Aorta (tissue), 5 donors: ENCODE data around the gene IARS1. TPM values are rescaled to one million over a fixed set of nuclear protein-coding genes. Genes with fewer than 3 reads are reported as not detected.

ENCODE experiments used
- ATAC-seq: fragments of 200-7000 bp; cut with Tn5 transposase; one replicate; pipeline ENCODE4 v1.9.1; 2022; ENCODE audit warnings: moderate library complexity; ENCODE audit not compliant: low FRiP score
- DNase-seq, 2 donors: peaks; one replicate each; pipeline ENCODE4 v3.0.0-alpha.2; 2020
- H3K27ac ChIP-seq, 2 donors: one replicate each; pipeline ENCODE4 v1.5.1; 2013; ENCODE audit warnings: low read length in 2 of 2, mild to moderate bottlenecking in 2 of 2, moderate library complexity in 2 of 2, control low read depth in 1 of 2, inconsistent platforms in 1 of 2, low read depth in 1 of 2
- H3K27me3 ChIP-seq, 2 donors: one replicate each; pipeline ENCODE4 v1.6.1; 2013; ENCODE audit warnings: control low read depth in 1 of 2, low read length in 1 of 2, mild to moderate bottlenecking in 1 of 2, moderate library complexity in 1 of 2; ENCODE audit not compliant: insufficient read depth in 2 of 2, control insufficient read depth in 1 of 2
- H3K36me3 ChIP-seq, 2 donors: one replicate each; pipeline ENCODE4 v1.6.1; 2013; ENCODE audit warnings: control low read depth in 1 of 2, low read length in 1 of 2, mild to moderate bottlenecking in 1 of 2; ENCODE audit not compliant: insufficient read depth in 2 of 2, control insufficient read depth in 1 of 2
- H3K4me1 ChIP-seq, 2 donors: one replicate each; pipeline ENCODE4 v1.6.1; 2013; ENCODE audit warnings: low read length in 2 of 2, control low read depth in 1 of 2, mild to moderate bottlenecking in 1 of 2, moderate library complexity in 1 of 2; ENCODE audit not compliant: insufficient read depth in 2 of 2, control insufficient read depth in 1 of 2
- H3K4me3 ChIP-seq, 2 donors: one replicate each; pipeline ENCODE4 v1.5.1; 2013; ENCODE audit warnings: low read length in 2 of 2, control low read depth in 1 of 2, mild to moderate bottlenecking in 1 of 2
- H3K9me3 ChIP-seq: one replicate; pipeline ENCODE4 v1.6.1; 2013; ENCODE audit warnings: mild to moderate bottlenecking, low read length; ENCODE audit not compliant: control insufficient read depth
- WGBS, 2 donors: extraction: QIAGEN DNeasy Blood & Tissue Kit; methylation state at CpG; one replicate each; pipeline ENCODE4 v1.1.7; 2013; 5-methylcytosine and 5-hydroxymethylcytosine counted together
- intact Hi-C, 2 donors: fragments of 100-400 bp; cut with DNase I; formaldehyde crosslinking; loops; one replicate each; pipeline versions ENCODE4 v1.14.2 to v1.15.0; 2022
- polyA plus RNA-seq, 2 donors: library from polyadenylated mRNA; stranded (reverse); fragments of 200-250 nt; gene quantifications; one replicate each; pipeline ENCODE4 v1.2.3, GENCODE V29; 2013
- total RNA-seq, 2 donors: library from RNA; stranded (reverse); fragmentation: NEBNext Ultra II Directional; extraction: Animal tissue kit (Norgen Biotek cat#: 25700); gene quantifications; one replicate each; pipeline ENCODE4 v1.2.1, GENCODE V29; 2021
- donor health status: healthy with polysubstance abuse.
- donor health status: Bipolar disorder and iron deficiency.
- donor health status: DM: no; HTN: no; CAD: no.
- donor health status: DM: no; HTN: no; CAD: no.
- donor health status: DM: yes; HTN: yes; CAD: no.

Gene IARS1
- total and polyA plus RNA-seq, 4 donors, result 16.5 to 82.1 (median 47.5) TPM

DNA sequence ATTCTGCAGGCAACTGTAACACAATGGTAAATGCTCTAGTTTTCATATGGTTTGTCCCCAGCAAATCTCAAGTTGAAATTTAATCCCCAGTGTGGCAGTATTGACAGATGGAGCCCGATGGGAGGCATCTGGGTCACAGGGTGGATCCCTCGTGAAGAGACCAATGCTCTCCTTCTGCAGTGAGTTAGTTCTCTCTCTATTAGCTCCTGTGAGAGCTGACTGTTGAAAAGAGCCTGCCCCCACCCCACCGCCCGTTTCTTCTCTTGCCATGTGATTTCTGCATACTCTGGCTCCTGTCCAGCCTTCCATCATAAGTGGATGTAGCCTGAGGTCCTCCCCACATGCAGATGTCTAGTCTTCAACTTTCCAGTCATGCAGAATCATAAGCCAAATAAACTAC is 27.0 kb downstream of the IARS1 start:
- Histone ChIP-seq H3K36me3 (peaks cover 19 to 27% of the 10 kb centered on the region in 2 donors), H3K4me3 (no peak overlapping the region), H3K4me1 (no peaks in the 10 kb centered on the region), H3K9me3 (no peaks in the 10 kb centered on the region), H3K27ac (no peak overlapping the region), H3K27me3 (no peaks in the 10 kb centered on the region)
- WGBS, 2 donors, result 60 to 64% methylated on average over 4 of the region's 4 CpGs
- no peak for DNase-seq
- intact Hi-C loops, result no loop called here
- ATAC-seq, result no peak

DNA sequence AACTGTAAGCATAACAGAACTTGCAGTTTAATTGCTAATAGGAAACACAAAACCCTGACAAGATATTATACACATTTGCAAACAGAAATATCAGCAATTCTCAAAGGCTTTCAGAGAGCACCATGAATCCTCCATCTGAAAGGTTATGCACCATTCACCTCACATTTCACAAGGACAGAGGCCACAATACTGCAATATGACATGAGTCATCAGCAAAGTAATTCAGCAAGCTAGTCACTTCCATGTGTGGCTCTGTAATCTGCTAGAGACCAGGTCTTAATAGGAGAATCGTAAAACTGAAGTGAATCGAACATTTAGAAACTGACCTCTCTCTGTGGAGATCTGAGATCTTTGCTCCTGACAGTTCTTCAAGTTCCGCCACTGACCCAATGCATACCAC is 28.3 kb downstream of the IARS1 start:
- no peak for DNase-seq

DNA sequence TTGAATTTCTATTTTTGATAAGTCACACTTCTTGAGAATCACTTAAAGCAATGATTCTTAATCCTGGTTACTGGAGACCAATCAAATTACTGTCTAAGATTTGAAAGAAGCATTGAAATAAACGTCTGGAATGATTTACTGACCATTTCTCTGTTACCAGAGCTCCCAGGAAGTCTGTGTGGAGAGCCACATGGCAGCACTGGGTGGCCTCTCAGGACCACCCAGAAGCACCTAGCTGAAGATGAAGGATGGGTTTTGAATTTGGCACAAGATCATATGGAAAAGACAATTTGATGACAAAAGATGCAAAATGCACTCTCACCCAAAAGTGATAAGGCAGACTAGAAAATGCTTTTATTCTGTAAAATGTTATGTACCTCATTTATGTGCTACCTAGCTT is 30.4 kb downstream of the IARS1 start:
- Histone ChIP-seq H3K36me3 (peaks cover 14 to 17% of the 10 kb centered on the region in 2 donors), H3K4me1 (no peaks in the 10 kb centered on the region), H3K27ac (no peak overlapping the region), H3K4me3 (no peak overlapping the region), H3K27me3 (no peaks in the 10 kb centered on the region), H3K9me3 (no peaks in the 10 kb centered on the region)
- DNase-seq (no peak), ATAC-seq (no peak)
- intact Hi-C loops, result no loop called here
- 15 to 34% methylated on average over 1 of the region's 1 CpG for WGBS, 2 donors

More for the DNA sequence above, 28.3 kb downstream of the IARS1 start:
- Histone ChIP-seq H3K36me3 (peaks cover 19 to 23% of the 10 kb centered on the region in 2 donors), H3K27ac (no peak overlapping the region), H3K27me3 (no peaks in the 10 kb centered on the region), H3K4me1 (no peaks in the 10 kb centered on the region), H3K4me3 (no peak overlapping the region), H3K9me3 (no peaks in the 10 kb centered on the region)
- intact Hi-C loops, result no loop called here
- WGBS, 2 donors, result 91 to 93% methylated on average over 3 of the region's 3 CpGs
- no peak for ATAC-seq

DNA sequence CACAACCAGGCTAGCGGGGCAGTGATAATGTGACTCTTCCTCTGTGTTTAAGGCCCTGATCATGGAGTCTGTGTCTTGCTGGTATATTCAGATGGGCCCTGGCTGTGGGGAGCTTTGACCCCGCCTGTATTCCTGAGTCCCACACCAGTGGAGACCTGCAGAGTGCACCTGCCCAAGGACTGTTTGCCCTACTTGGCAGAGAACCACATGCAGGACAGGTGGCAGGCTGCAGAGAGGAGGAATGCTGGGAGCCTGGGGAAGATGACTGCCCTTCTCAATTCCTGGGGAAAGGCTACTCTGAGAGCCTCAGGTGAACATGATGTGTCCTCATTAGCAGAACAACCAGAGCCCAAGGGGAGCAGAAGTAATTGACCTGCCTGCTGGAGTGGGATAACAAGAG is 36.2 kb downstream of the IARS1 start:
- Histone ChIP-seq H3K4me3 (no peak overlapping the region), H3K4me1 (no peaks in the 10 kb centered on the region), H3K36me3 (peaks cover 12 to 13% of the 10 kb centered on the region in 2 donors), H3K9me3 (no peaks in the 10 kb centered on the region), H3K27me3 (no peaks in the 10 kb centered on the region), H3K27ac (no peak overlapping the region)
- DNase-seq, result no peak
- intact Hi-C loops, result no loop called here
- no peak for ATAC-seq
- WGBS, 2 donors, result 95 to 96% methylated on average over 2 of the region's 2 CpGs

DNA sequence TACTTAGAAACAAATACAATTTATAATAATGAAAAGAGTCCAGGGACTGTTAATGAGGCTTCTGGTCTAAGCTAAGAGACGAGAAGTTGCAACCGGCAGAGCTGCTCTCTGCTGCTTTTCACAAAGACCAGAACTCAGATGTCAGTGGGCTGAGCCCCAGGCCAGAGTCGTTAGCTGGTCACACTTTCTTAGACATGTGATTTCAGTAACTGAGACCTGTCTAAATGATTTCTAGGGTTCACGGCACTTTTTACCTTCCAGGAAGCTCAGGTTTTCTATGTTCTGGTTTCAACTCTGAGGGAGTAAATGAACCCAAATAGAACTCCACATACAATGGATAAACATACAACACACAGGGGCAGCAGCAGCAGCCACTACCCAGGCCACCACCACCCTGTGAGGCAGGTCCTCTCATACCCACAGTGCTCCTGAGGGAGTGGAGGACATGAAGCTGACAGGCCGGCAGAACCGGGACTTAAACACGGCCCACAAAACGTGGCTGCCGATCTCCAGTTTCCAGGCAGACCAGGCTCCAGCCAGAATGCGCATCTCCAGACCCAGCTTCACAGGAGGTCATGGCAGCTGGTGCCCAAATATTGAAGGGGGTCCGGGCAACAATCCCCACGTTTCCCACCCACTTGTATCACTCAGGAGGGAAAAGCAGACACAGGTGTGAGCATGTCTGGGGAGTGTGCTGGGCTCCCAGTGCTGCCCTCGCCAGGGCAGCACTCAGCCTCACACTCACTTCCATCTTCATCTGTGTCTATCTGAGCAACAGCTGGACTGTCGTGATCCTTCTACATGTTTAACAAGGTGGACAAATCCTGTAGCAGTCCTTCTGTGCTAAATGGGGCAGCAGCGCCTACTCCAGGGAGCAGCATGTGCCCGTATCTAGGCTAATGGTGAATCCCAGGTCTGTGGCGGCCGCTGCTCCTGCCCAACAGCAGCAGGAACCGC is 38.8 kb downstream of the IARS1 start:
- Histone ChIP-seq H3K4me1 (no peaks in the 10 kb centered on the region), H3K27ac (no peak overlapping the region), H3K27me3 (no peaks in the 10 kb centered on the region), H3K36me3 (peaks cover 14 to 17% of the 10 kb centered on the region in 2 donors), H3K9me3 (no peaks in the 10 kb centered on the region), H3K4me3 (no peak overlapping the region)
- no peak for ATAC-seq
- intact Hi-C loops, result no loop called here
- no peak for DNase-seq
- 83 to 84% methylated on average over 19 of the region's 19 CpGs for WGBS, 2 donors

DNA sequence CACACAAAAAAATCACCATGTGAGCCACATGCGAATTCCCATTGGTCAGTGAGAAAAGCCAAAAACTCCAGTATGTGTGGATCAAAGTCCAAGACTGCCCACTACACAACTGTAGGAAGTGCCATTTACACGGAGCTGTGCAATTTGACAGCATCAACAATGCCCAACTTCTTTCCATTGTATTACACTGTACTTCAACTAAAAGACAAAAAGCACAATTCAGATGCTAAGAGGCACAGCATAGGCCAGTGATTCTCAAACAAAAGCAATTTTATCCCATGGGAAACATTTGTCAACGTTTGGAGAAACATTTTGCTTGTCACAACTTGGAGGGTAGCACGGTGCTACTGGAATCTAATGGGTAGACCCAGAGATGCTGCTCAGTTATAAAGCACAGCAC is 39.8 kb downstream of the IARS1 start:
- no peaks in the 10 kb centered on the region for H3K4me1 ChIP-seq
- H3K27me3 ChIP-seq, result no peaks in the 10 kb centered on the region
- intact Hi-C loops, result no loop called here
- H3K4me3 ChIP-seq, result no peak overlapping the region
- no peaks in the 10 kb centered on the region for H3K9me3 ChIP-seq
- peaks cover 15 to 17% of the 10 kb centered on the region in 2 donors for H3K36me3 ChIP-seq
- WGBS, 2 donors, result 61 to 62% methylated on average over 4 of the region's 4 CpGs
- ATAC-seq (no peak), DNase-seq (no peak)
- no peak overlapping the region for H3K27ac ChIP-seq

DNA sequence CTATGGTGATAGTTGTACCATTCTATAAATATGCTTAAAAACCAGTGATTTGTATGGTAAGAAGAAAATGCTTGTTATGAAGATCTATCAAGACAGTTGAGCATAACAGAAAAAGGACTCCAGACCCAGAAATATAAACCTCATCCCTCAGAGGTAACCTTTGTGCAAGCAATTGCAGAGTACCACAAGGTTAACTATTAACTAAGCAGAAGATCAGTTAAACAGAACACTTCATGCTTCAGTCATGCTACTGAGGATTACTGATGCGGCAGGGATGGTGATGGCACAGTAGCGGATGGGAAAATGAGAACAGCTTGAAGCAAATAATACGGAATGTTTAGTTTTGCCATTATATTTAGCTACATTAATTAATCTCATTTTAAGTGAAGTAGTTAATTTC is 45.5 kb downstream of the IARS1 start:
- H3K36me3 ChIP-seq, result peaks cover 19 to 27% of the 10 kb centered on the region in 2 donors
- no peak for DNase-seq
- no peak overlapping the region for H3K4me3 ChIP-seq
- intact Hi-C loops, result loop anchor here in 1 of 2 donors (10.0 kb wide), 1 partner anchor 57 kb away; no protein-coding TSS in a partner anchor
- H3K9me3 ChIP-seq, result no peaks in the 10 kb centered on the region
- H3K27me3 ChIP-seq, result no peaks in the 10 kb centered on the region
- no peak overlapping the region for H3K27ac ChIP-seq
- ATAC-seq, result no peak
- H3K4me1 ChIP-seq, result no peaks in the 10 kb centered on the region
- WGBS, 2 donors, result 95% methylated on average over 3 of the region's 3 CpGs

DNA sequence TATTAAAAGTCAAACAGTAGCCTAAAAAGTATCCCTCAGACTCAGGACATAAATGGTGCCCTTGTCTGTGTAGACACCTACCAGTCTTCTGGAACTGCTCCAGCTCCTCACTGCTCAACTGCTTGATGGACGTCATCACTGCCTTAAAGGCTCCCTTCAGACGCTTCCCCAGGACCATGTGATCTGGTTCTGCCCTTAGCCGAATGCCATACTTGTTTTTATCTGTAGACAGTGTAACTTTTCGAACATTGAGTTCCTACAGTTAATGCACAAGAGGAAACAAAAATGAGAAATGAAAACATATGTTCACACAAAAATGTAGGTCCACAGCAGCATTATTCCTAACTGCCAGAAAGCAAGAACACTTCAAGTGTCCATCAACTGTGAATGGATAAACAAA is 46.2 kb downstream of the IARS1 start:
- H3K27ac ChIP-seq, result no peak overlapping the region
- H3K27me3 ChIP-seq, result no peaks in the 10 kb centered on the region
- H3K4me3 ChIP-seq, result no peak overlapping the region
- no peak for DNase-seq
- H3K36me3 ChIP-seq, result peaks cover 25 to 29% of the 10 kb centered on the region in 2 donors
- no peaks in the 10 kb centered on the region for H3K4me1 ChIP-seq
- no peaks in the 10 kb centered on the region for H3K9me3 ChIP-seq
- 54 to 59% methylated on average over 4 of the region's 4 CpGs for WGBS, 2 donors
- intact Hi-C loops, result loop anchor here in 1 of 2 donors (10.0 kb wide), 1 partner anchor 58 kb away; no protein-coding TSS in a partner anchor
- ATAC-seq, result no peak
